Pancreas (tissue), 10 donors: Measurements from ENCODE around the gene HECTD1. TPM values are rescaled to one million over a fixed set of nuclear protein-coding genes. Genes with fewer than 3 reads are reported as not detected.

Experiments
- ATAC-seq, 4 donors: fragments of 200-7000 bp; cut with Tn5 transposase; one replicate each; pipeline versions ENCODE4 v1.8.0 to v1.9.1; 2020; ENCODE audit warnings: mild to moderate bottlenecking in 4 of 4, moderate library complexity in 4 of 4
- DNase-seq, 6 donors: peaks; one replicate each; pipeline ENCODE4 v3.0.0-alpha.2; 2020
- FAIRE-seq: peaks from 2 replicates; lab custom pipeline; 2012; peaks lifted over from hg19 to GRCh38; lab: Jason Lieb, UNC
- H3K27ac ChIP-seq, 4 donors: fragments of 200-600 bp; sonication (generic); 1 replicate in 3 of 4; 2 replicates in 1 of 4; pipeline versions ENCODE4 v1.5.0 to v1.8.0; 2020
- H3K27me3 ChIP-seq, 4 donors: fragments of 200-600 bp; one replicate each; pipeline ENCODE4 v1.8.0; 2021
- H3K36me3 ChIP-seq, 3 donors: fragments of 200-600 bp; sonication (generic) in 1 of 3; one replicate each; pipeline versions ENCODE4 v1.5.0 to v1.8.0; 2020 to 2021
- H3K4me1 ChIP-seq, 3 donors: fragments of 200-600 bp; one replicate each; pipeline ENCODE4 v1.8.0; 2021
- H3K4me3 ChIP-seq, 4 donors: fragments of 200-600 bp; sonication (generic) in 2 of 4; one replicate each; pipeline versions ENCODE4 v1.5.0 to v1.8.0; 2020 to 2021
- H3K9me3 ChIP-seq, 4 donors: fragments of 200-600 bp; one replicate each; pipeline ENCODE4 v1.8.0; 2021
- CTCF ChIP-seq, 4 donors: fragments of 200-600 bp; sonication (generic) in 3 of 4; IDR thresholded peaks; one replicate each; pipeline versions ENCODE4 v1.5.0 to v1.8.0; 2021; ENCODE audit warnings: antibody characterized with exemption in 4 of 4
- WGBS, 2 donors: extraction: QIAGEN DNeasy Blood & Tissue Kit; methylation state at CpG; one replicate each; pipeline ENCODE4 v1.1.7; 2013; 5-methylcytosine and 5-hydroxymethylcytosine counted together
- intact Hi-C, 3 donors: fragments of 100-400 bp; cut with DNase I; formaldehyde crosslinking; loops; one replicate each; pipeline versions ENCODE4 v1.11.1 to v1.14.2; 2022
- polyA plus RNA-seq, 2 donors: library from polyadenylated mRNA; stranded (reverse); fragments of 200-250 nt; gene quantifications; one replicate each; pipeline ENCODE4 v1.2.3, GENCODE V29; 2013
- total RNA-seq, 6 donors: library from RNA; stranded (reverse); fragmentation: NEBNext Ultra II Directional in 4 of 6; extraction: Animal tissue kit (Norgen Biotek cat#: 25700) in 4 of 6; gene quantifications; one replicate each; pipeline versions ENCODE4 v1.2.1 to v1.2.4, GENCODE V29; 2021 to 2023
- donor health status: healthy with polysubstance abuse.
- donor health status: DM: no; HTN: no; CAD: no; lungs with moderate emphysema.
- donor health status: DM: no; HTN: no; CAD: no.
- donor health status: control.
- donor health status: control.
- donor health status: Bipolar disorder and iron deficiency.
- donor health status: DM: yes; HTN: yes; CAD: no.
- donor health status: DM: no; HTN: no; CAD: no.
- donor health status: DM: no; HTN: no; CAD: no.
- donor health status: DM: yes; HTN: yes; CAD: no.

HECTD1 gene
- total and polyA plus RNA-seq, 8 donors: 28.7 to 84.4 (median 68.0) TPM

- ATAC-seq (peak in 3 of 4 donors; percentile 4 to 26 (median 5)), FAIRE-seq (no peak), DNase-seq (no peak)
- TF ChIP-seq CTCF (IDR thresholded peaks at IDR 0.05): no peak
- Histone ChIP-seq H3K27ac (peak overlapping the region; percentile 0 to 75 (median 36)), H3K36me3 (no peaks in the 10 kb centered on the region), H3K4me1 (peaks cover 0 to 19% (median 14%) of the 10 kb centered on the region in 3 donors), H3K4me3 (no peak overlapping the region), H3K9me3 (no peaks in the 10 kb centered on the region), H3K27me3 (no peaks in the 10 kb centered on the region)
- intact Hi-C loops: no loop called here
Observed at GRCh38 chr14:31228533-31228932, 20.9 kb upstream of the HECTD1 start.

GRCh38 chr14:31224808-31225207, 17.2 kb upstream of the HECTD1 start:
- Histone ChIP-seq H3K27ac (no peak overlapping the region), H3K4me3 (no peak overlapping the region), H3K27me3 (no peaks in the 10 kb centered on the region), H3K36me3 (no peaks in the 10 kb centered on the region), H3K4me1 (peaks cover 0 to 15% (median 14%) of the 10 kb centered on the region in 3 donors), H3K9me3 (no peaks in the 10 kb centered on the region)
- FAIRE-seq (no peak), DNase-seq (no peak), ATAC-seq (no peak)
- no peak for TF ChIP-seq CTCF (IDR thresholded peaks at IDR 0.05)
- 75 to 84% methylated on average over 1 of the region's 1 CpG for WGBS, 2 donors
- intact Hi-C loops: no loop called here

- 72 to 84% methylated on average over 3 of the region's 3 CpGs for WGBS, 2 donors
- H3K4me3 ChIP-seq: no peak overlapping the region
- H3K27me3 ChIP-seq: no peaks in the 10 kb centered on the region
- ATAC-seq: no peak
- no peaks in the 10 kb centered on the region for H3K36me3 ChIP-seq
- intact Hi-C loops: no loop called here
- no peak overlapping the region for H3K27ac ChIP-seq
- no peak for FAIRE-seq
- H3K9me3 ChIP-seq: no peaks in the 10 kb centered on the region
- peaks cover 0 to 4% (median 2%) of the 10 kb centered on the region in 3 donors for H3K4me1 ChIP-seq
- DNase-seq: no peak
- TF ChIP-seq CTCF (IDR thresholded peaks at IDR 0.05): no peak
Observed at GRCh38 chr14:31223331-31223730, 15.7 kb upstream of the HECTD1 start.

- ATAC-seq: no peak
- no peak overlapping the region for H3K4me3 ChIP-seq
- TF ChIP-seq CTCF (IDR thresholded peaks at IDR 0.05): no peak
- no peak for DNase-seq
- intact Hi-C loops: no loop called here
- H3K36me3 ChIP-seq: no peaks in the 10 kb centered on the region
- FAIRE-seq: peak; percentile 60
- no peaks in the 10 kb centered on the region for H3K4me1 ChIP-seq
- no peaks in the 10 kb centered on the region for H3K9me3 ChIP-seq
- 95 to 97% methylated on average over 1 of the region's 1 CpG for WGBS, 2 donors
- no peak overlapping the region for H3K27ac ChIP-seq
- H3K27me3 ChIP-seq: no peaks in the 10 kb centered on the region
Observed at GRCh38 chr14:31222834-31223233, 15.2 kb upstream of the HECTD1 start.

GRCh38 chr14:31221266-31221665, 13.7 kb upstream of the HECTD1 start:
- no peak for DNase-seq
- no peaks in the 10 kb centered on the region for H3K4me1 ChIP-seq
- FAIRE-seq: no peak
- no peaks in the 10 kb centered on the region for H3K27me3 ChIP-seq
- H3K36me3 ChIP-seq: no peaks in the 10 kb centered on the region
- 88 to 93% methylated on average over 2 of the region's 2 CpGs for WGBS, 2 donors
- no peak for TF ChIP-seq CTCF (IDR thresholded peaks at IDR 0.05)
- no peak overlapping the region for H3K27ac ChIP-seq
- intact Hi-C loops: no loop called here
- H3K4me3 ChIP-seq: no peak overlapping the region
- no peak for ATAC-seq
- no peaks in the 10 kb centered on the region for H3K9me3 ChIP-seq
